Common myeloid progenitor, CD34-positive (primary cell): ENCODE measurements around the gene PIAS1.

Experiments used
- CTCF ChIA-PET: fragments of 350-600 bp; sonication (Branson Sonifier 250); formaldehyde crosslinking; loops from one replicate; lab custom pipeline; 2021; ENCODE audit warnings: antibody characterized with exemption; lab: Charles Lee
- POLR2A ChIA-PET: fragments of 350-600 bp; sonication (Branson Sonifier 250); formaldehyde crosslinking; loops from one replicate; lab custom pipeline; 2021; ENCODE audit warnings: antibody characterized with exemption; lab: Charles Lee
- DNase-seq, 3 donors: peaks; one replicate each; pipeline versions ENCODE4 v3.0.0 to v3.0.0-alpha.2; 2013
- H3K27ac ChIP-seq, 2 experiments: 1 replicate in 1 of 2; 2 replicates in 1 of 2; pipeline ENCODE4 v1.7.0; 2013; ENCODE audit warnings: inconsistent platforms in 2 of 2, low read length in 2 of 2, mild to moderate bottlenecking in 2 of 2, low read depth in 1 of 2, moderate library complexity in 1 of 2; ENCODE audit not compliant: severe bottlenecking in 2 of 2, insufficient read depth in 1 of 2, poor library complexity in 1 of 2
- H3K27me3 ChIP-seq, 5 experiments: replicated peaks in 2 of 5; 1 replicate in 3 of 5; 2 replicates in 2 of 5; pipeline versions ENCODE4 v1.6.1 to v1.7.0; 2013; ENCODE audit warnings: low read length in 4 of 5, mild to moderate bottlenecking in 2 of 5, moderate library complexity in 2 of 5, inconsistent platforms in 1 of 5; ENCODE audit not compliant: insufficient read depth in 5 of 5, control insufficient read depth in 4 of 5
- H3K36me3 ChIP-seq, 4 experiments: 1 replicate in 2 of 4; 2 replicates in 2 of 4; pipeline versions ENCODE4 v1.6.1 to v1.7.0; 2013; ENCODE audit warnings: low read length in 3 of 4, control low read depth in 1 of 4, mild to moderate bottlenecking in 1 of 4; ENCODE audit not compliant: control insufficient read depth in 4 of 4, insufficient read depth in 4 of 4
- H3K4me1 ChIP-seq, 4 experiments: 1 replicate in 3 of 4; 2 replicates in 1 of 4; pipeline versions ENCODE4 v1.6.1 to v1.7.1; 2013; ENCODE audit warnings: low read length in 3 of 4, mild to moderate bottlenecking in 3 of 4, control low read depth in 1 of 4, inconsistent platforms in 1 of 4, moderate library complexity in 1 of 4; ENCODE audit not compliant: control insufficient read depth in 4 of 4, insufficient read depth in 4 of 4; ENCODE audit errors: control extremely low read depth in 1 of 4
- H3K4me3 ChIP-seq, 7 experiments: 1 replicate in 4 of 7; 2 replicates in 3 of 7; pipeline versions ENCODE4 v1.5.1 to v1.7.0; 2013; ENCODE audit warnings: mild to moderate bottlenecking in 7 of 7, low read length in 6 of 7, moderate library complexity in 6 of 7, inconsistent platforms in 2 of 7, low read depth in 2 of 7, control low read depth in 1 of 7; ENCODE audit not compliant: insufficient read depth in 4 of 7, control insufficient read depth in 1 of 7; ENCODE audit errors: extremely low read depth in 1 of 7
- H3K9me3 ChIP-seq, 5 experiments: 1 replicate in 4 of 5; 2 replicates in 1 of 5; pipeline versions ENCODE4 v1.6.1 to v1.7.1; 2013; ENCODE audit warnings: low read length in 4 of 5, mild to moderate bottlenecking in 2 of 5, inconsistent platforms in 1 of 5, low read depth in 1 of 5, moderate library complexity in 1 of 5; ENCODE audit not compliant: control insufficient read depth in 4 of 5, insufficient read depth in 2 of 5; ENCODE audit errors: control extremely low read depth in 1 of 5
- WGBS: methylation state at CpG from one replicate; pipeline ENCODE4 v1.1.5; 2013; ENCODE audit not compliant: insufficient coverage; 5-methylcytosine and 5-hydroxymethylcytosine counted together

The PIAS1 gene

GRCh38 chr15:68103603-68104002 lies 49.5 kb downstream of the PIAS1 start:
- Histone ChIP-seq H3K4me3 (no peak overlapping the region), H3K36me3 (peaks cover 7 to 15% (median 13%) of the 10 kb centered on the region in 4 experiments), H3K27me3 (no peaks in the 10 kb centered on the region), H3K27ac (no peak overlapping the region), H3K4me1 (peaks cover 0 to 2% (median 0%) of the 10 kb centered on the region in 4 experiments), H3K9me3 (peaks cover 0 to 8% (median 1%) of the 10 kb centered on the region in 5 experiments)
- CTCF ChIA-PET = no interaction called here
- DNase-seq = no peak
- WGBS = 100% methylated on average over 1 of the region's 6 CpGs
- POLR2A ChIA-PET = no interaction called here

DNA sequence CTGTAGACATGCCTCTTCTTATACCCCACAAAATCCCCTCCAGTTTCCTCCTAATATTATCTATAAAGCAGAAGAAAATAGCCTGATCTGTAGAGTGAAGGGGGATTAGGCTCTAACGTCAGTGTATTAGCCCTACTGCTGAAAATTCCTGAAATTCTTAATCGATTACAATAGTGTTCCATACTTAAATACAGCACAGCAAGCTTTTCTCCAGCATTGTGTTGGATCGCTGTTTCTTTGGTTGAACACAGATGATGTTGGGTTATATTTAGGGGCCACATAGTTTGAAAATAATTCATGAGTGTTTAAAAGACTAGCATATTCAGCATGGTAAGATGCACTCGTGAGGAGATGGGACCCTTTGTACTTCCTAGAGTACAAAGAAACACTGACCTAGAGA lies 52.5 kb downstream of the PIAS1 start:
- Histone ChIP-seq H3K27me3 (no peaks in the 10 kb centered on the region), H3K9me3 (peaks cover 0 to 8% (median 1%) of the 10 kb centered on the region in 5 experiments), H3K36me3 (peaks cover 7 to 15% (median 13%) of the 10 kb centered on the region in 4 experiments), H3K27ac (no peak overlapping the region), H3K4me3 (no peak overlapping the region), H3K4me1 (no peaks in the 10 kb centered on the region)
- ChIA-PET POLR2A (no interaction called here), CTCF (interaction anchor here (0.6 to 2.0 kb wide), 2 partner anchors 8 to 22 kb away, joined by 3 to 4 read pairs; no protein-coding TSS in a partner anchor)
- DNase-seq = no peak
- 100% methylated on average over 2 of the region's 4 CpGs for WGBS

- no peak overlapping the region for H3K4me3 ChIP-seq
- H3K36me3 ChIP-seq = peaks cover 7 to 15% (median 13%) of the 10 kb centered on the region in 4 experiments
- no peaks in the 10 kb centered on the region for H3K4me1 ChIP-seq
- no peaks in the 10 kb centered on the region for H3K27me3 ChIP-seq
- no peak overlapping the region for H3K27ac ChIP-seq
- peaks cover 0 to 8% (median 1%) of the 10 kb centered on the region in 5 experiments for H3K9me3 ChIP-seq
- ChIA-PET CTCF (interaction anchor here (2.0 kb wide), 1 partner anchor 22 kb away, joined by 4 read pairs; no protein-coding TSS in a partner anchor), POLR2A (no interaction called here)
- DNase-seq = no peak
These were observed 53.0 kb downstream of the PIAS1 start for GRCh38 chr15:68107142-68107541.

DNA sequence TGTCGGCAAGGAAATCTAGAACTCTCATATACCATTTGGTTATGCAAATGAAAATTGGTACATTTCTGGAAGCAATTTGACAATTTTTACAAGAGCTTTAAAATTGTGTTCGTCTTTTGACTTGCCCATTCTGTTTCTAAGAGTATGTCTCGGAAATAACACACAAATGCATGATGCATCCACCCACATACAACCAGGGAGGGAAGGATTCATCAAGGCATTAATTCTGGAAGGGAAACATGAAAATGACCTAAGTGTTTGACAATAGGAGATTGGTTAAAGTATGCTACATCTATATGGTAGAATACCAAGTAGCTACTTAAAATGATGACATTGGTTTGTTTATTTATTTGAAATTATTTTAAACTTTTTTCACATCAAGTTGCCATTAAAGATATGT lies 58.6 kb downstream of the PIAS1 start:
- Histone ChIP-seq H3K27ac (no peak overlapping the region), H3K36me3 (peaks cover 0 to 9% (median 2%) of the 10 kb centered on the region in 4 experiments), H3K27me3 (no peaks in the 10 kb centered on the region), H3K9me3 (no peaks in the 10 kb centered on the region), H3K4me1 (peaks cover 5 to 17% (median 11%) of the 10 kb centered on the region in 4 experiments), H3K4me3 (peak overlapping the region in 1 of 7 experiments; percentile 70)
- ChIA-PET CTCF (interaction anchor here (1.2 kb wide), 1 partner anchor 14 kb away, joined by 4 read pairs; no protein-coding TSS in a partner anchor), POLR2A (no interaction called here)
- DNase-seq = no peak
- WGBS = no CpG with 5 or more reads among the region's 3 CpGs

DNA sequence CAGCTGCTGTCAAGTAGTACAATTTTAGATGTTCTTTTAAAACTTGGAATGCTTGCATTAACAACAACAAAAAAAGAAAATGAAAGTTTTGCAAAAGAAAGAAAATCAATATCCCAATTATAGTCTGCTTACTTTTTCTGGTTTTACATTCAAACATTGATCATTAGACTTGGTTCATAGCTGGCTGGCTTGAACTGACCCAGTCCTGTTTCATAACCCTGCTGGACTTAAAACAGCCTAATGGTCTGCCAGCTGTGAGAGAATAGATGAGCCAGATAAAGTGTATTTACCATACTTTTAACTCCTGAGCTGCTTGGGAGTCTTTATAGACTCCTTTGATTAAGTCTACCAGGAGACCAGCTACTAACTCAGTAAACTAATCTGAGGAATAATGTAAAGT lies 59.2 kb downstream of the PIAS1 start:
- DNase-seq = no peak
- H3K9me3 ChIP-seq = no peaks in the 10 kb centered on the region
- ChIA-PET CTCF (interaction anchor here (1.2 kb wide), 1 partner anchor 14 kb away, joined by 4 read pairs; no protein-coding TSS in a partner anchor), POLR2A (no interaction called here)
- H3K36me3 ChIP-seq = peaks cover 0 to 5% (median under 1%) of the 10 kb centered on the region in 4 experiments
- peak overlapping the region in 2 of 7 experiments; percentile 70 to 80 for H3K4me3 ChIP-seq
- no peaks in the 10 kb centered on the region for H3K27me3 ChIP-seq
- peak overlapping the region; percentile 35 to 90 for H3K27ac ChIP-seq
- peaks cover 5 to 17% (median 11%) of the 10 kb centered on the region in 4 experiments for H3K4me1 ChIP-seq

GRCh38 chr15:68113751-68114150 lies 59.6 kb downstream of the PIAS1 start:
- CTCF ChIA-PET = interaction anchor here (1.2 kb wide), 1 partner anchor 13 kb away, joined by 4 read pairs; no protein-coding TSS in a partner anchor

DNA sequence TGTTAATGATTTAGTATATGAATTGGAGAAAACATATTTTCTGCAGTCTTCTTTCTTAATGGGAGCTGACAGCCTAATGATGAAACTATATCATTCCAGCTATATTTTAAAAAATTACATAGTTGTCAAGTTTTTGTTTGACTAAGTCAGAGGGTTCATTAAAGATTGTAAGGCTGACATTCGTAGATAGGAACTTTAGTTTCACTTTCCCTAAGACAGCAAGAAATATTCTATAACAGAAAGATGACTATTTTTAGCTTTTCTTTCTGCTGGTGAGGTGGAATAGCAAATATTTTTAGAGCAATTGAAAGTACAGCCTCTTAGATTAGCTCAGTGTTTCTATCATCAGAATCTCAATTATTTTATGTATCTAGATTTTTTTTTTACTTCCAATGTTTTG lies 60.2 kb downstream of the PIAS1 start:
- Histone ChIP-seq H3K36me3 (peaks cover 0 to 4% (median 0%) of the 10 kb centered on the region in 4 experiments), H3K9me3 (no peaks in the 10 kb centered on the region), H3K27ac (peak overlapping the region; percentile 80 to 90), H3K4me1 (peaks cover 5 to 17% (median 11%) of the 10 kb centered on the region in 4 experiments), H3K27me3 (no peaks in the 10 kb centered on the region), H3K4me3 (peak overlapping the region in 6 of 7 experiments; percentile 43 to 80 (median 64))
- ChIA-PET POLR2A (no interaction called here), CTCF (interaction anchor here (0.9 kb wide), 1 partner anchor 8 kb away, joined by 3 read pairs; no protein-coding TSS in a partner anchor)
- no CpG with 5 or more reads among the region's 1 CpG for WGBS
- peak; percentile 32 to 71 (median 58) for DNase-seq

More at GRCh38 chr15:68113751-68114150, 59.6 kb downstream of the PIAS1 start:
- peak overlapping the region; percentile 80 to 90 for H3K27ac ChIP-seq
- POLR2A ChIA-PET = no interaction called here
- H3K36me3 ChIP-seq = peaks cover 0 to 4% (median 0%) of the 10 kb centered on the region in 4 experiments
- no peak for DNase-seq
- WGBS = no CpG with 5 or more reads among the region's 1 CpG
- H3K4me3 ChIP-seq = peak overlapping the region in 4 of 7 experiments; percentile 59 to 80 (median 73)
- H3K4me1 ChIP-seq = peaks cover 5 to 17% (median 11%) of the 10 kb centered on the region in 4 experiments
- no peaks in the 10 kb centered on the region for H3K9me3 ChIP-seq
- no peaks in the 10 kb centered on the region for H3K27me3 ChIP-seq
